Measurements from ENCODE around the gene ACAP3. TPM values are rescaled to one million over a fixed set of nuclear protein-coding genes. Genes with fewer than 3 reads are reported as not detected.

ACAP3 gene
- total and polyA plus RNA-seq, 10 of the 15 experiments (the other 5 are each of a cell fraction or from before 2014, with no cell fraction given), result 0.05 to 34.2 (median 7.1) TPM

Small RNAs within 50 kb of the gene (microRNA-seq; reads per million reads assigned to microRNA genes)
- gene MIR6726 (0.56 reads per million), gene MIR6727 (0.56 reads per million), gene MIR6808 (not detected)

Small RNAs within 50 kb of the gene (small RNA-seq; reads per million reads assigned to genes)
- gene MIR6726, result not detected

Other genes with a start within 250 kb of the ACAP3 start
Only the 7 nearest of the 25 such genes appear.
- 45.6 and 55.4 TPM in 2 replicates for gene UBE2J2, start 34.1 kb downstream of the ACAP3 start, total RNA-seq (2014; rRNA removed)
- gene UBE2J2, start 34.1 kb downstream of the ACAP3 start, total RNA-seq (2014; rRNA removed; fragmentation: Illumina TruSeq; extraction: Trizol), result 28.3 and 33.5 TPM in 2 replicates
- 52.0 and 57.1 TPM in 2 replicates for gene UBE2J2, start 34.1 kb downstream of the ACAP3 start, total RNA-seq (2021)
- gene UBE2J2, start 34.1 kb downstream of the ACAP3 start, polyA plus RNA-seq (2011; rRNA removed), result 24.3 and 27.0 TPM in 2 replicates
- 38.3 and 43.1 TPM in 2 replicates for gene UBE2J2, start 34.1 kb downstream of the ACAP3 start, polyA plus RNA-seq (2014; fragmentation: Illumina TruSeq; extraction: Trizol)
- 1 to 10 TPM in 1 of 2 experiments, under 1 TPM in 1; 0.72 to 3.5 TPM for gene UBE2J2, start 34.1 kb downstream of the ACAP3 start, polyA plus RNA-seq (2014; fragmentation: Nextera tagmentation; extraction: Ambion mirVana)
- 63.0 and 65.0 TPM in 2 replicates for gene UBE2J2, start 34.1 kb downstream of the ACAP3 start, polyA plus RNA-seq (2014; rRNA removed)
- gene UBE2J2, start 34.1 kb downstream of the ACAP3 start, polyA plus RNA-seq (2016; fragmentation: Nextera tagmentation; extraction: Ambion mirVana), result 10 to 100 TPM; 70.3 to 70.5 TPM
- 0.60 and 0.85 TPM in 2 replicates for gene SCNN1D, start 27.5 kb downstream of the ACAP3 start, total RNA-seq (2014; rRNA removed)
- 0.13 and 0.41 TPM in 2 replicates for gene SCNN1D, start 27.5 kb downstream of the ACAP3 start, total RNA-seq (2014; rRNA removed; fragmentation: Illumina TruSeq; extraction: Trizol)
- gene SCNN1D, start 27.5 kb downstream of the ACAP3 start, total RNA-seq (2021), result 1.9 and 2.3 TPM in 2 replicates
- 0.10 and 0.18 TPM in 2 replicates for gene SCNN1D, start 27.5 kb downstream of the ACAP3 start, polyA plus RNA-seq (2011; rRNA removed)
- 0.06 TPM in 1 of 2 replicates, not detected in the other for gene SCNN1D, start 27.5 kb downstream of the ACAP3 start, polyA plus RNA-seq (2014; fragmentation: Illumina TruSeq; extraction: Trizol)
- gene SCNN1D, start 27.5 kb downstream of the ACAP3 start, polyA plus RNA-seq (2014; fragmentation: Nextera tagmentation; extraction: Ambion mirVana), result under 1 TPM in 1 of 2 experiments, not detected in 1; 0.07 TPM
- gene SCNN1D, start 27.5 kb downstream of the ACAP3 start, polyA plus RNA-seq (2014; rRNA removed), result 2.0 and 2.3 TPM in 2 replicates
- under 1 TPM; 0.11 to 0.62 TPM for gene SCNN1D, start 27.5 kb downstream of the ACAP3 start, polyA plus RNA-seq (2016; fragmentation: Nextera tagmentation; extraction: Ambion mirVana)
- 21.3 and 28.4 TPM in 2 replicates for gene PUSL1, start 667 bp upstream of the ACAP3 start, total RNA-seq (2014; rRNA removed)
- 5.3 and 6.0 TPM in 2 replicates for gene PUSL1, start 667 bp upstream of the ACAP3 start, total RNA-seq (2014; rRNA removed; fragmentation: Illumina TruSeq; extraction: Trizol)
- 26.0 and 27.2 TPM in 2 replicates for gene PUSL1, start 667 bp upstream of the ACAP3 start, total RNA-seq (2021)
- 1.9 and 5.0 TPM in 2 replicates for gene PUSL1, start 667 bp upstream of the ACAP3 start, polyA plus RNA-seq (2011; rRNA removed)
- 0.13 and 2.5 TPM in 2 replicates for gene PUSL1, start 667 bp upstream of the ACAP3 start, polyA plus RNA-seq (2014; fragmentation: Illumina TruSeq; extraction: Trizol)
- 1 to 10 TPM in 1 of 2 experiments, under 1 TPM in 1; 0.16 to 1.5 TPM for gene PUSL1, start 667 bp upstream of the ACAP3 start, polyA plus RNA-seq (2014; fragmentation: Nextera tagmentation; extraction: Ambion mirVana)
- gene PUSL1, start 667 bp upstream of the ACAP3 start, polyA plus RNA-seq (2014; rRNA removed), result 24.3 and 28.6 TPM in 2 replicates
- gene PUSL1, start 667 bp upstream of the ACAP3 start, polyA plus RNA-seq (2016; fragmentation: Nextera tagmentation; extraction: Ambion mirVana), result 10 to 100 TPM; 27.5 to 28.4 TPM
- gene INTS11, start 16.7 kb upstream of the ACAP3 start, total RNA-seq (2014; rRNA removed), result 86.6 and 98.3 TPM in 2 replicates
- 36.8 and 41.1 TPM in 2 replicates for gene INTS11, start 16.7 kb upstream of the ACAP3 start, total RNA-seq (2014; rRNA removed; fragmentation: Illumina TruSeq; extraction: Trizol)
- 87.3 and 104 TPM in 2 replicates for gene INTS11, start 16.7 kb upstream of the ACAP3 start, total RNA-seq (2021)
- gene INTS11, start 16.7 kb upstream of the ACAP3 start, polyA plus RNA-seq (2011; rRNA removed), result 43.9 and 78.4 TPM in 2 replicates
- 55.2 and 64.2 TPM in 2 replicates for gene INTS11, start 16.7 kb upstream of the ACAP3 start, polyA plus RNA-seq (2014; fragmentation: Illumina TruSeq; extraction: Trizol)
- gene INTS11, start 16.7 kb upstream of the ACAP3 start, polyA plus RNA-seq (2014; fragmentation: Nextera tagmentation; extraction: Ambion mirVana), result 1 to 10 TPM; 2.5 to 9.4 TPM
- 117 and 130 TPM in 2 replicates for gene INTS11, start 16.7 kb upstream of the ACAP3 start, polyA plus RNA-seq (2014; rRNA removed)
- gene INTS11, start 16.7 kb upstream of the ACAP3 start, polyA plus RNA-seq (2016; fragmentation: Nextera tagmentation; extraction: Ambion mirVana), result 10 to 100 TPM; 77.0 to 79.9 TPM
- 16.7 and 21.2 TPM in 2 replicates for gene CPTP, start 16.9 kb upstream of the ACAP3 start, total RNA-seq (2014; rRNA removed)
- gene CPTP, start 16.9 kb upstream of the ACAP3 start, total RNA-seq (2014; rRNA removed; fragmentation: Illumina TruSeq; extraction: Trizol), result 2.8 and 4.3 TPM in 2 replicates
- gene CPTP, start 16.9 kb upstream of the ACAP3 start, total RNA-seq (2021), result 19.6 and 20.2 TPM in 2 replicates
- gene CPTP, start 16.9 kb upstream of the ACAP3 start, polyA plus RNA-seq (2011; rRNA removed), result 1.7 and 2.9 TPM in 2 replicates
- 1.8 TPM in 1 of 2 replicates, not detected in the other for gene CPTP, start 16.9 kb upstream of the ACAP3 start, polyA plus RNA-seq (2014; fragmentation: Illumina TruSeq; extraction: Trizol)
- gene CPTP, start 16.9 kb upstream of the ACAP3 start, polyA plus RNA-seq (2014; fragmentation: Nextera tagmentation; extraction: Ambion mirVana), result under 1 TPM; 0.06 to 0.18 TPM
- gene CPTP, start 16.9 kb upstream of the ACAP3 start, polyA plus RNA-seq (2014; rRNA removed), result 15.7 and 19.2 TPM in 2 replicates
- 10 to 100 TPM; 17.7 to 24.3 TPM for gene CPTP, start 16.9 kb upstream of the ACAP3 start, polyA plus RNA-seq (2016; fragmentation: Nextera tagmentation; extraction: Ambion mirVana)
- gene TAS1R3, start 23.4 kb upstream of the ACAP3 start, total RNA-seq (2014; rRNA removed), result 0.05 and 0.06 TPM in 2 replicates
- gene TAS1R3, start 23.4 kb upstream of the ACAP3 start, total RNA-seq (2014; rRNA removed; fragmentation: Illumina TruSeq; extraction: Trizol), result 0.04 and 0.05 TPM in 2 replicates
- 0.29 and 0.51 TPM in 2 replicates for gene TAS1R3, start 23.4 kb upstream of the ACAP3 start, total RNA-seq (2021)
- 0.03 and 0.08 TPM in 2 replicates for gene TAS1R3, start 23.4 kb upstream of the ACAP3 start, polyA plus RNA-seq (2011; rRNA removed)
- gene TAS1R3, start 23.4 kb upstream of the ACAP3 start, polyA plus RNA-seq (2014; fragmentation: Illumina TruSeq; extraction: Trizol), result not detected in 2 replicates
- gene TAS1R3, start 23.4 kb upstream of the ACAP3 start, polyA plus RNA-seq (2014; fragmentation: Nextera tagmentation; extraction: Ambion mirVana), result not detected
- gene TAS1R3, start 23.4 kb upstream of the ACAP3 start, polyA plus RNA-seq (2014; rRNA removed), result 0.19 and 0.41 TPM in 2 replicates
- under 1 TPM; 0.08 to 0.38 TPM for gene TAS1R3, start 23.4 kb upstream of the ACAP3 start, polyA plus RNA-seq (2016; fragmentation: Nextera tagmentation; extraction: Ambion mirVana)
- gene DVL1, start 41.5 kb upstream of the ACAP3 start, total RNA-seq (2014; rRNA removed), result 23.5 and 31.1 TPM in 2 replicates
- 6.1 and 7.5 TPM in 2 replicates for gene DVL1, start 41.5 kb upstream of the ACAP3 start, total RNA-seq (2014; rRNA removed; fragmentation: Illumina TruSeq; extraction: Trizol)
- 29.8 and 30.8 TPM in 2 replicates for gene DVL1, start 41.5 kb upstream of the ACAP3 start, total RNA-seq (2021)
- gene DVL1, start 41.5 kb upstream of the ACAP3 start, polyA plus RNA-seq (2011; rRNA removed), result 3.6 and 7.3 TPM in 2 replicates
- 0.48 and 1.6 TPM in 2 replicates for gene DVL1, start 41.5 kb upstream of the ACAP3 start, polyA plus RNA-seq (2014; fragmentation: Illumina TruSeq; extraction: Trizol)
- gene DVL1, start 41.5 kb upstream of the ACAP3 start, polyA plus RNA-seq (2014; fragmentation: Nextera tagmentation; extraction: Ambion mirVana), result under 1 TPM; 0.10 to 0.53 TPM
- gene DVL1, start 41.5 kb upstream of the ACAP3 start, polyA plus RNA-seq (2014; rRNA removed), result 29.6 and 35.6 TPM in 2 replicates
- 1 to 10 TPM; 1.3 to 1.9 TPM for gene DVL1, start 41.5 kb upstream of the ACAP3 start, polyA plus RNA-seq (2016; fragmentation: Nextera tagmentation; extraction: Ambion mirVana)